ENCODE results near the gene PPDPF. TPM values are rescaled to one million over a fixed set of nuclear protein-coding genes. Genes with fewer than 3 reads are reported as not detected.

The PPDPF gene
- total and polyA plus RNA-seq, 2 donors (not counting 3 experiments of a cell fraction or from before 2014, with no cell fraction given), result 52.2 to 219 TPM

GRCh38 chr20:63522981-63523611, 2.5 kb downstream of the PPDPF start:
- ChIA-PET POLR2A (no interaction called here), CTCF (interaction anchor here (0.9 to 1.3 kb wide), 2 partner anchors 14 to 27 kb away, joined by 3 to 4 read pairs; partner anchors contain the start of gene PTK6)
- Histone ChIP-seq H3K27me3 (ENCODE audit: control insufficient read depth in 2 of 2, insufficient read depth in 2 of 2, low read length in 2 of 2) (no peaks in the 10 kb centered on the region), H3K4me1 (ENCODE audit: control insufficient read depth, extremely low read depth, insufficient read depth, low read length) (peaks cover 12% of the 10 kb centered on the region), H3K9ac (replicated peaks; ENCODE audit: extremely low read depth, insufficient read depth, low read length) (no peak overlapping the region), H3K9me1 (replicated peaks; ENCODE audit: control insufficient read depth, extremely low read depth, insufficient read depth, low read length) (no peaks in the 10 kb centered on the region), H3K27ac (ENCODE audit: insufficient read depth, low read depth, low read length) (no peak overlapping the region), H3K4me2 (ENCODE audit: insufficient read depth, low read length) (no peak overlapping the region), H3K4me3 (replicated peaks in 1 of 3; ENCODE audit: insufficient read depth in 1 of 3, low read depth in 1 of 3, low read length in 3 of 3) (no peak overlapping the region), H3K9me3 (replicated peaks; ENCODE audit: control insufficient read depth, insufficient read depth, low read length) (no peaks in the 10 kb centered on the region), H3K79me2 (ENCODE audit: control insufficient read depth, insufficient read depth, low read length) (peaks cover 16% of the 10 kb centered on the region), H3K36me3 (ENCODE audit: control insufficient read depth in 2 of 2, extremely low read depth in 1 of 2, insufficient read depth in 2 of 2, low read length in 2 of 2) (peaks cover 0 to 2% of the 10 kb centered on the region in 2 experiments), H4K20me1 (replicated peaks; ENCODE audit: control insufficient read depth, extremely low read depth, insufficient read depth, low read length) (no peaks in the 10 kb centered on the region), H2AFZ (ENCODE audit: low read depth, low read length) (no peak overlapping the region)
- TF ChIP-seq, protein P1, sequence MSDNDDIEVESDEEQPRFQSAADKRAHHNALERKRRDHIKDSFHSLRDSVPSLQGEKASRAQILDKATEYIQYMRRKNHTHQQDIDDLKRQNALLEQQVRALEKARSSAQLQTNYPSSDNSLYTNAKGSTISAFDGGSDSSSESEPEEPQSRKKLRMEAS (IDR thresholded peaks at IDR 0.05; ENCODE audit: insufficient read depth, insufficient read length), result no peak
- TF ChIP-seq GATA2 (IDR thresholded peaks at IDR 0.05; ENCODE audit: insufficient read depth, insufficient read length, low read depth, low read length) (no peak), POLR2AphosphoS5 (IDR thresholded peaks at IDR 0.05; ENCODE audit: insufficient read depth, low read depth, low read length) (no peak), MYC (IDR thresholded peaks at IDR 0.05; ENCODE audit: low read depth, low read length) (no peak)
- BruUV-seq (replicated peaks), result no TSS peak
- dilution Hi-C loops (cut with MboI; ENCODE audit: extremely low pct_ligation_motif_present, low sequenced_read_pairs), result no loop called here
- FAIRE-seq, result no peak
- no peak for DNase-seq (ENCODE audit: low read depth, low spot score)
- intact Hi-C loops (cut with micrococcal nuclease), result no loop called here

- no peaks in the 10 kb centered on the region for H3K27me3 ChIP-seq (ENCODE audit: control insufficient read depth in 2 of 2, insufficient read depth in 2 of 2, low read length in 2 of 2)
- intact Hi-C loops (cut with micrococcal nuclease), result no loop called here
- no peak overlapping the region for H2AFZ ChIP-seq (ENCODE audit: low read depth, low read length)
- POLR2A ChIA-PET, result no interaction called here
- no peaks in the 10 kb centered on the region for H3K9me1 ChIP-seq (replicated peaks; ENCODE audit: control insufficient read depth, extremely low read depth, insufficient read depth, low read length)
- peaks cover 0 to 2% of the 10 kb centered on the region in 2 experiments for H3K36me3 ChIP-seq (ENCODE audit: control insufficient read depth in 2 of 2, extremely low read depth in 1 of 2, insufficient read depth in 2 of 2, low read length in 2 of 2)
- no peaks in the 10 kb centered on the region for H4K20me1 ChIP-seq (replicated peaks; ENCODE audit: control insufficient read depth, extremely low read depth, insufficient read depth, low read length)
- FAIRE-seq (no peak), DNase-seq (ENCODE audit: low read depth, low spot score) (no peak)
- peaks cover 10% of the 10 kb centered on the region for H3K4me1 ChIP-seq (ENCODE audit: control insufficient read depth, extremely low read depth, insufficient read depth, low read length)
- dilution Hi-C loops (cut with MboI; ENCODE audit: extremely low pct_ligation_motif_present, low sequenced_read_pairs), result no loop called here
- CTCF ChIA-PET, result no interaction called here
- no peak overlapping the region for H3K27ac ChIP-seq (ENCODE audit: insufficient read depth, low read depth, low read length)
- TF ChIP-seq, protein P1 (IDR thresholded peaks at IDR 0.05; ENCODE audit: insufficient read depth, insufficient read length), result no peak
- no peak for TF ChIP-seq FOS (IDR thresholded peaks at IDR 0.05; ENCODE audit: borderline replicate concordance, insufficient read depth, low read length)
- TF ChIP-seq EZH2 (IDR thresholded peaks at IDR 0.05; ENCODE audit: borderline replicate concordance, low read depth, low read length, severe bottlenecking), result no peak
- no peak for TF ChIP-seq GATA2 (IDR thresholded peaks at IDR 0.05; ENCODE audit: insufficient read depth, insufficient read length, low read depth, low read length)
- no peak for TF ChIP-seq JUN (IDR thresholded peaks at IDR 0.05; ENCODE audit: borderline replicate concordance, insufficient read depth, insufficient read length, low read depth)
- TF ChIP-seq POLR2AphosphoS5 (IDR thresholded peaks at IDR 0.05; ENCODE audit: insufficient read depth, low read depth, low read length), result no peak
- TF ChIP-seq CTCF (IDR thresholded peaks at IDR 0.05; ENCODE audit: extremely low read depth in 1 of 2, insufficient read depth in 1 of 2, low read depth in 1 of 2, low read length in 2 of 2), result no peak
- no peak for TF ChIP-seq MYC (IDR thresholded peaks at IDR 0.05; ENCODE audit: low read depth, low read length)
- no peak for TF ChIP-seq POLR2A (IDR thresholded peaks at IDR 0.05; ENCODE audit: low read depth, low read length)
- no TSS peak for BruUV-seq (replicated peaks)
- no peak overlapping the region for H3K4me3 ChIP-seq (replicated peaks in 1 of 3; ENCODE audit: insufficient read depth in 1 of 3, low read depth in 1 of 3, low read length in 3 of 3)
- H3K4me2 ChIP-seq (ENCODE audit: insufficient read depth, low read length), result no peak overlapping the region
- no peak overlapping the region for H3K9ac ChIP-seq (replicated peaks; ENCODE audit: extremely low read depth, insufficient read depth, low read length)
- H3K9me3 ChIP-seq (replicated peaks; ENCODE audit: control insufficient read depth, insufficient read depth, low read length), result no peaks in the 10 kb centered on the region
- peaks cover 16% of the 10 kb centered on the region for H3K79me2 ChIP-seq (ENCODE audit: control insufficient read depth, insufficient read depth, low read length)
These were observed 4.6 kb downstream of the PPDPF start for GRCh38 chr20:63525185-63525584.
